DMS153 treated with DMSO at 0.1 percent for 48 hours (cell line): ENCODE results near the gene CHMP3.

Experiments used
- DNase-seq: peaks from one replicate; lab custom pipeline; 2025; ENCODE audit not compliant: unreplicated experiment; lab: John Stamatoyannopoulos, UW

CHMP3 gene

GRCh38 chr2:86471637-86472036, 91.6 kb downstream of the CHMP3 start:
- no peak for DNase-seq

- no peak for DNase-seq
Measured at GRCh38 chr2:86470890-86471289, 92.4 kb downstream of the CHMP3 start.

GRCh38 chr2:86468162-86469033, 94.8 kb downstream of the CHMP3 start:
- no peak for DNase-seq

- no peak for DNase-seq
Measured at GRCh38 chr2:86466306-86466705, 96.9 kb downstream of the CHMP3 start.

- DNase-seq: no peak
Measured at GRCh38 chr2:86464652-86465051, 98.6 kb downstream of the CHMP3 start.

- DNase-seq: no peak
Measured at GRCh38 chr2:86461042-86461743, 102.0 kb downstream of the CHMP3 start.

- DNase-seq: no peak
Measured at GRCh38 chr2:86455181-86455580, 108.1 kb downstream of the CHMP3 start.

- DNase-seq: no peak
Measured at GRCh38 chr2:86454238-86454637, 109.0 kb downstream of the CHMP3 start.

- no peak for DNase-seq
Measured at GRCh38 chr2:86453836-86454235, 109.4 kb downstream of the CHMP3 start.
